Measurements from ENCODE around the gene UBE2M. TPM values are rescaled to one million over a fixed set of nuclear protein-coding genes. Genes with fewer than 3 reads are reported as not detected.

UBE2M gene
- total RNA-seq, 1 experiment from 2014 or later, result 158 TPM

DNA sequence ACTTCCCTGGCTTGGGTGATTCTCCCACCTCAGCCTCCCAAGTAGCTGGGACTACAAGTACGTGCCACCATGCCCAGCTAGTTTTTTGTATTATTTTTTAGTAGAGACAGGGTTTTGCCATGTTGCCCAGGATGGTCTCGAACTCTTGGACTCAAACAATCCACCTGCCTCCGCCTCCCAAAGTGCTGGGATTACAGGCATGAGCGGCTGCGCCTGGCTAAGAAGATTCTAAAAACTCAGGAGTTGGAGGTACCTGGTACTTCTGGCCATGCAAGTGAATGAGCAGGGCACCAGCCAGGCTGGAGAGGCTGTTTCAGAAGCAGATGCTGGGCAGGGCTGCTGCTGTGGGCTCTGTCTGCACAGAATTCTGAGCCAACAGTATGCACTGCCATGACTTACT is 8.6 kb upstream of the UBE2M start:
- Mint-ChIP-seq H3K36me3 (ENCODE audit: insufficient read depth, unreplicated experiment) (peaks cover 49% of the 10 kb centered on the region), H3K27ac (ENCODE audit: low read depth, unreplicated experiment) (no peak overlapping the region), H3K9me3 (ENCODE audit: unreplicated experiment) (no peaks in the 10 kb centered on the region), H3K4me3 (ENCODE audit: unreplicated experiment) (no peak overlapping the region), H3K27me3 (ENCODE audit: insufficient read depth, unreplicated experiment) (no peaks in the 10 kb centered on the region), H3K4me1 (ENCODE audit: insufficient read depth, unreplicated experiment) (peaks cover 19% of the 10 kb centered on the region)
- TF ChIP-seq, protein P1, sequence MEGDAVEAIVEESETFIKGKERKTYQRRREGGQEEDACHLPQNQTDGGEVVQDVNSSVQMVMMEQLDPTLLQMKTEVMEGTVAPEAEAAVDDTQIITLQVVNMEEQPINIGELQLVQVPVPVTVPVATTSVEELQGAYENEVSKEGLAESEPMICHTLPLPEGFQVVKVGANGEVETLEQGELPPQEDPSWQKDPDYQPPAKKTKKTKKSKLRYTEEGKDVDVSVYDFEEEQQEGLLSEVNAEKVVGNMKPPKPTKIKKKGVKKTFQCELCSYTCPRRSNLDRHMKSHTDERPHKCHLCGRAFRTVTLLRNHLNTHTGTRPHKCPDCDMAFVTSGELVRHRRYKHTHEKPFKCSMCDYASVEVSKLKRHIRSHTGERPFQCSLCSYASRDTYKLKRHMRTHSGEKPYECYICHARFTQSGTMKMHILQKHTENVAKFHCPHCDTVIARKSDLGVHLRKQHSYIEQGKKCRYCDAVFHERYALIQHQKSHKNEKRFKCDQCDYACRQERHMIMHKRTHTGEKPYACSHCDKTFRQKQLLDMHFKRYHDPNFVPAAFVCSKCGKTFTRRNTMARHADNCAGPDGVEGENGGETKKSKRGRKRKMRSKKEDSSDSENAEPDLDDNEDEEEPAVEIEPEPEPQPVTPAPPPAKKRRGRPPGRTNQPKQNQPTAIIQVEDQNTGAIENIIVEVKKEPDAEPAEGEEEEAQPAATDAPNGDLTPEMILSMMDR (IDR thresholded peaks at IDR 0.05; ENCODE audit: unreplicated experiment), result no peak
- no peak for DNase-seq (ENCODE audit: unreplicated experiment)
- intact Hi-C loops (cut with micrococcal nuclease), result no loop called here
- BruUV-seq (replicated peaks), result no TSS peak
- ChIA-PET POLR2A (interaction anchor here (0.6 to 3.5 kb wide), 4 partner anchors 8 to 1265 kb away, joined by 3 to 17 read pairs (median 4); partner anchors contain the start of genes TRIM28 and UBE2M), CTCF (no interaction called here)

DNA sequence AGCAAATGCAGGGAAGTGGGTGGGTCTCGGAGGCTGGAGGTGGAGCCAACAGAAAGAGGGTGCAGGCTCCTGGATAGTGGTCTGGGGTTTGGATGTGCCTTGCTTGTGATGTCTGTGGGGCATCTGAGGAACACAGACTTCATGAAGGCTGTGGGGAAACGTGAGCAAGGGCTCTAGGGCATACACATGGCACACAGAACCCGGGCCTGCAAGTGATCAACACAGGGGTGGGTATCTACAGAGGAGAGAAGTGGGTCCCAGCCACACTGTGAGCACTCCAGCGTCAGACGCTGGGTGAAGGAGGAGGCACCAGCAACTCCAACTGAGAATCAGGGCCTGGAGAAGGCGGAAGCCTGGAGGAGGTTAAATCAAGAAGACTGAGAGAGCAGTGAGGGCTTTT is 5.4 kb upstream of the UBE2M start:
- Mint-ChIP-seq H3K4me1 (ENCODE audit: insufficient read depth, unreplicated experiment) (peaks cover 20% of the 10 kb centered on the region), H3K27ac (ENCODE audit: low read depth, unreplicated experiment) (peak overlapping the region; percentile 85), H3K9me3 (ENCODE audit: unreplicated experiment) (no peaks in the 10 kb centered on the region), H3K4me3 (ENCODE audit: unreplicated experiment) (no peak overlapping the region), H3K27me3 (ENCODE audit: insufficient read depth, unreplicated experiment) (no peaks in the 10 kb centered on the region), H3K36me3 (ENCODE audit: insufficient read depth, unreplicated experiment) (peaks cover 57% of the 10 kb centered on the region)
- TF ChIP-seq, protein P1 (IDR thresholded peaks at IDR 0.05; ENCODE audit: unreplicated experiment), result no peak
- BruUV-seq (replicated peaks), result no TSS peak
- POLR2A ChIA-PET, result interaction anchor here (1.3 to 7.2 kb wide), 2 partner anchors 10 to 44 kb away, joined by 3 to 77 read pairs; partner anchors contain the start of gene ZBTB45
- intact Hi-C loops (cut with micrococcal nuclease), result no loop called here
- DNase-seq (ENCODE audit: unreplicated experiment), result no peak
- CTCF ChIA-PET, result no interaction called here

DNA sequence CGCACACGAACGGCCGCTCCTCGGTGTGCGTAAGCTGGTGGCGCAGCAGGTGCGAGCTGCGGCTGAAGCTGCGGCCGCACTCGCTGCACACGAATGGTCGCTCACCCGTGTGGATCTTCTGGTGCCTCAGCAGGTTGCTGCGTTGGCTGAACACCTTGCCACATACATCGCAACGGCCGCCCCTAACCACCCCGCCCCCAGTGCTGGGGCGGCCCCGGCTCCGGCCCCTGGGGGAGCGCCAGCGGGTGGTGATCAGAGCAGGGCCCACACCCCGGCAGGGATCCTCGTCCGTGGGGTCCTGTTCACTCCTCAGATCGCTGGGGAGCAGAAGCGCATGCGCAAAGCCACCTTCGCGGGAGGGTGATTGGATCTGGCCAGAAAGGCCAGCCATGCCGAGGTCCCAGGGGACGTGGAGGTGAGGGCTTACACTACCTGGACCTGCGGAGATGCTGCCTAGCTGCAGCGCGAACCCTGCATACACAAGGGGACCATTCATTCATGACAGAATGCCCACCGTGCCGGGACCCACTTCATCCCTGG is 4.7 kb upstream of the UBE2M start:
- no TSS peak for BruUV-seq (replicated peaks)
- peaks cover 64% of the 10 kb centered on the region for H3K36me3 Mint-ChIP-seq (ENCODE audit: insufficient read depth, unreplicated experiment)
- intact Hi-C loops (cut with micrococcal nuclease), result no loop called here
- TF ChIP-seq, protein P1 (IDR thresholded peaks at IDR 0.05; ENCODE audit: unreplicated experiment), result no peak
- H3K4me3 Mint-ChIP-seq (ENCODE audit: unreplicated experiment), result peak overlapping the region; percentile 66
- H3K4me1 Mint-ChIP-seq (ENCODE audit: insufficient read depth, unreplicated experiment), result peaks cover 14% of the 10 kb centered on the region
- ChIA-PET POLR2A (interaction anchor here (1.1 to 7.2 kb wide), 4 partner anchors 9 to 44 kb away, joined by 4 to 77 read pairs (median 26); partner anchors contain the start of genes MZF1 and ZBTB45), CTCF (no interaction called here)
- H3K27ac Mint-ChIP-seq (ENCODE audit: low read depth, unreplicated experiment), result no peak overlapping the region
- no peaks in the 10 kb centered on the region for H3K9me3 Mint-ChIP-seq (ENCODE audit: unreplicated experiment)
- DNase-seq (ENCODE audit: unreplicated experiment), result no peak
- H3K27me3 Mint-ChIP-seq (ENCODE audit: insufficient read depth, unreplicated experiment), result no peaks in the 10 kb centered on the region

DNA sequence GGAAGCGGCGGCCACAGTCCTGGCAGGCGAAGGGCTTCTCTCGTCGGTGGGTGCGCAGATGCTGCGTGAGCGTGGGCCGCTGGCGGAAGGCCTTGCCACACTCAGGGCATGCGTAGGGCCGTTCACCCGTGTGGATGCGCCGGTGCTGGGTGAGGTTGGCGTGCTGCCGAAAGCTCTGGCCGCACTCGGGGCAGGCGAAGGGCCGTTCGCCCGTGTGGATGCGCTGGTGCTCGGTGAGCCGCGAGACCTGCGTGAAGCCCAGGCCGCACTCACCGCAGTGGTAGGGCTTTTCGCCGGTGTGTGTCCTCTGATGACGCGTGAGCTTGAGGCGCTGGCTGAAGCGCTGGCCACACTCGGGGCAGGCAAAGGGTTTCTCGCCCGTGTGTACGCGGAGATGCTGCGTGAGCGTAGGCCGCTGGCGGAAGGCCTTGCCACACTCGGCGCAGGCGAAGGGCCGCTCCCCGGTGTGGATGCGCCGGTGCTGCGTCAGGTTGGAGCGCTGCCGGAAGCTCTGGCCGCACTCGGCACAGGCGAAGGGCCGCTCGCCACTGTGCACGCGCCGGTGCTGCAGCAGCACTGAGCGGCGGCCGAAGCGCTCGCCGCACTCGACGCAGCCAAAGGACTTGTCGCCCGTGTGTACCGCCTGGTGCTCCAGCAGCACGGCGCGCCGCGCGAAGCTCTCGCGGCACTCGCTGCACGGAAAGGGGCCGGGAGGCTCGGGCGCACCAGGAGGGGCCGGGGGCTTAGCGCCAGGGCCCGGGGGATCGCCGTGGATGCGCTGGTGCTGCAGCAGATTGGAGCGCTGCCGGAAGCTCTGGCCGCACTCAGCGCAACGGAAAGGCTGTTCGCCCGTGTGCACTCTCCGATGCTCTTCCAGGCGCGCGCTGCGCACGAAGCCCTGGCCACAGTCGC is 4.0 kb upstream of the UBE2M start:
- peaks cover 62% of the 10 kb centered on the region for H3K36me3 Mint-ChIP-seq (ENCODE audit: insufficient read depth, unreplicated experiment)
- POLR2A ChIA-PET, result interaction anchor here (0.8 to 7.2 kb wide), 7 partner anchors 10 to 199 kb away, joined by 4 to 77 read pairs (median 7); partner anchors contain the start of genes MZF1, TRIM28 and ZBTB45
- intact Hi-C loops (cut with micrococcal nuclease), result no loop called here
- CTCF ChIA-PET, result no interaction called here
- H3K9me3 Mint-ChIP-seq (ENCODE audit: unreplicated experiment), result no peaks in the 10 kb centered on the region
- DNase-seq (ENCODE audit: unreplicated experiment), result no peak
- peak overlapping the region; percentile 66 for H3K4me3 Mint-ChIP-seq (ENCODE audit: unreplicated experiment)
- H3K4me1 Mint-ChIP-seq (ENCODE audit: insufficient read depth, unreplicated experiment), result peaks cover 17% of the 10 kb centered on the region
- TF ChIP-seq, protein P1 (IDR thresholded peaks at IDR 0.05; ENCODE audit: unreplicated experiment), result no peak
- no peaks in the 10 kb centered on the region for H3K27me3 Mint-ChIP-seq (ENCODE audit: insufficient read depth, unreplicated experiment)
- no TSS peak for BruUV-seq (replicated peaks)
- H3K27ac Mint-ChIP-seq (ENCODE audit: low read depth, unreplicated experiment), result peak overlapping the region; percentile 54
